HFF-Myc (cell line): ENCODE results near the gene AGPAT4.
A peak's percentile ranks its signal among the peaks of the same experiment; 100 is the strongest.

Experiments used
- DNase-seq: peaks from one replicate; pipeline ENCODE4 v3.0.0-alpha.2; 2011; ENCODE audit warnings: low read depth; ENCODE audit errors: extremely low read depth
- H3K4me3 ChIP-seq: replicated peaks from 2 replicates; pipeline ENCODE4 v1.5.1; 2011; ENCODE audit warnings: low read depth, mild to moderate bottlenecking, control low read depth, low read length
- TF ChIP-seq, protein P1 (sequence below): IDR thresholded peaks from 2 replicates; pipeline ENCODE4 v1.5.1; 2012; ENCODE audit warnings: mild to moderate bottlenecking, low read depth, low read length, control low read depth; ENCODE audit errors: missing control alignments

The AGPAT4 gene

DNA sequence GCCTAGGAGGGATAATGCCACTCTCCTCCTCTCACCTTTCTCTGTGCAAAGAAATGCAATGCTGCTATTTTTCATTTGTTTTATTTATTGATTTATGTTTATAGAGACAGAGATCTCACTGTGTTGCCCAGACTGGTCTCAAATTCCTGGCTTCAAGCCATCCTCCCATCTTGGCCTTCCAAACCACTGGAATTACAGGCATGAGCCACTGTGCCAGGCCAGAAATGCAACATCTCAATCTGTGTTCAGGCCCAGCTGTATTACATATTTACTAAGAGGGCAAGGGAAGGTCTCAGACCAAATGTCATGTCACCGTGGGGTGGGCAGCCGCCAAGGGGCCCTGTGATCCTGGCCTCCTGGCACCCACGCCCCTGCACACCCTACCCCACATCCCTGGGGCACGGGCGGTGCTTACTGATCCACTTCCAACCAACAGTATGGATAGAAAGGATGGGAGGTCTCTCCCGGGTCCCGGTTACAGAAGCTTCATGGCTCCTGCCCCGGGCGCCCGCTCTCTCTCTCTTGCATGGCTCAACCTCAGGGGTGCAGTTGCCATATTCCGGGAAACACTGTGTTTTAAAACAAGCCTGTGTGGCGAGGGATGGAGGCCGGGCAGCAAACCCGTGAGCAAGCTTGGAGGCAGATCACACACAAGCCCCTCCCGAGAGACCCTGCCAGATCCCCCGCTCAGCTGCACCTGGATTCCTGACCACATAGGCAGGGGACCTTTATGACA, 111.8 kb downstream of the AGPAT4 start:
- TF ChIP-seq, protein P1, sequence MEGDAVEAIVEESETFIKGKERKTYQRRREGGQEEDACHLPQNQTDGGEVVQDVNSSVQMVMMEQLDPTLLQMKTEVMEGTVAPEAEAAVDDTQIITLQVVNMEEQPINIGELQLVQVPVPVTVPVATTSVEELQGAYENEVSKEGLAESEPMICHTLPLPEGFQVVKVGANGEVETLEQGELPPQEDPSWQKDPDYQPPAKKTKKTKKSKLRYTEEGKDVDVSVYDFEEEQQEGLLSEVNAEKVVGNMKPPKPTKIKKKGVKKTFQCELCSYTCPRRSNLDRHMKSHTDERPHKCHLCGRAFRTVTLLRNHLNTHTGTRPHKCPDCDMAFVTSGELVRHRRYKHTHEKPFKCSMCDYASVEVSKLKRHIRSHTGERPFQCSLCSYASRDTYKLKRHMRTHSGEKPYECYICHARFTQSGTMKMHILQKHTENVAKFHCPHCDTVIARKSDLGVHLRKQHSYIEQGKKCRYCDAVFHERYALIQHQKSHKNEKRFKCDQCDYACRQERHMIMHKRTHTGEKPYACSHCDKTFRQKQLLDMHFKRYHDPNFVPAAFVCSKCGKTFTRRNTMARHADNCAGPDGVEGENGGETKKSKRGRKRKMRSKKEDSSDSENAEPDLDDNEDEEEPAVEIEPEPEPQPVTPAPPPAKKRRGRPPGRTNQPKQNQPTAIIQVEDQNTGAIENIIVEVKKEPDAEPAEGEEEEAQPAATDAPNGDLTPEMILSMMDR, result no peak
- no peak overlapping the region for H3K4me3 ChIP-seq
- no peak for DNase-seq

GRCh38 chr6:161161121-161161520, 112.7 kb downstream of the AGPAT4 start:
- TF ChIP-seq, protein P1, result no peak
- no peak overlapping the region for H3K4me3 ChIP-seq
- no peak for DNase-seq

GRCh38 chr6:161154796-161155335, 119.0 kb downstream of the AGPAT4 start:
- DNase-seq, result no peak
- TF ChIP-seq, protein P1, result no peak
- no peak overlapping the region for H3K4me3 ChIP-seq

- H3K4me3 ChIP-seq, result no peak overlapping the region
- TF ChIP-seq, protein P1, result no peak
These were observed 120.1 kb downstream of the AGPAT4 start for GRCh38 chr6:161153725-161154124.

GRCh38 chr6:161152907-161153662, 120.8 kb downstream of the AGPAT4 start:
- DNase-seq, result no peak
- no peak overlapping the region for H3K4me3 ChIP-seq
- TF ChIP-seq, protein P1, result peak; percentile 58

More at GRCh38 chr6:161153725-161154124, 120.1 kb downstream of the AGPAT4 start:
- no peak for DNase-seq

DNA sequence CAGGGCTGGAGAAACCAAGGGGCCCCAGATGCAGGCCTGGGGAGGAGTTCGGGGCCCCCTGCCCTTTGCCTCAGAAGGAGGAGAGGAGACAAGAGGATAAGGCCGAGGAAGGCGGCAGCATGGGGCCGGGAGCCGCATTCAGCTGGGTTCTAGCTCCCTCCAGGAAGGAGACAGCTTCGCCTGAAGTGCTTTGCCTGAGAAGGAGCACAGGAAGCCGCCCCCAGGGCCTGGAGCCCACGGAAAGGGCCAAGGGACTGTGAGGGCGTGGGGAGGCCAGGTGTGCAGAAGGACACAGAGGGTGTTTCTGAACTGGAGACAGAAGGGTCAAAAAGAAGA, 121.4 kb downstream of the AGPAT4 start:
- DNase-seq, result no peak
- no peak overlapping the region for H3K4me3 ChIP-seq
- TF ChIP-seq, protein P1, result no peak
